H9 (cell line): ENCODE data around the gene OR4D10. TPM values are rescaled to one million over a fixed set of nuclear protein-coding genes. Genes with fewer than 3 reads are reported as not detected.

ENCODE experiments used
- DNase-seq: peaks from one replicate; pipeline ENCODE4 v3.0.0-alpha.2; 2017
- H2AFZ ChIP-seq: one replicate; pipeline ENCODE4 v1.6.1; 2013; ENCODE audit warnings: mild to moderate bottlenecking, low read length, control low read depth, moderate library complexity
- H2AK5ac ChIP-seq: 2 replicates; pipeline ENCODE4 v1.6.1; 2013; ENCODE audit warnings: low read length, control low read depth, mixed read lengths; ENCODE audit not compliant: insufficient read length
- H2BK120ac ChIP-seq: one replicate; pipeline ENCODE4 v1.6.1; 2013; ENCODE audit warnings: low read depth, mild to moderate bottlenecking, low read length, control low read depth, inconsistent platforms; ENCODE audit not compliant: poor library complexity, severe bottlenecking
- H2BK12ac ChIP-seq: 2 replicates; pipeline ENCODE4 v1.6.1; 2013; ENCODE audit warnings: low read length, control low read depth, mixed read lengths, low read depth; ENCODE audit not compliant: insufficient read length
- H2BK15ac ChIP-seq: 2 replicates; pipeline ENCODE4 v1.6.1; 2013; ENCODE audit warnings: low read depth, low read length, control low read depth
- H2BK20ac ChIP-seq: one replicate; pipeline ENCODE4 v1.6.1; 2013; ENCODE audit warnings: low read depth, mild to moderate bottlenecking, low read length, control low read depth, inconsistent platforms; ENCODE audit not compliant: poor library complexity, severe bottlenecking
- H2BK5ac ChIP-seq: 2 replicates; pipeline ENCODE4 v1.6.1; 2013; ENCODE audit warnings: low read length, control low read depth, mixed read lengths; ENCODE audit not compliant: insufficient read length
- H3K14ac ChIP-seq: 2 replicates; pipeline ENCODE4 v1.6.1; 2013; ENCODE audit warnings: low read length, control low read depth; ENCODE audit not compliant: insufficient read depth
- H3K18ac ChIP-seq: 2 replicates; pipeline ENCODE4 v1.6.1; 2013; ENCODE audit warnings: low read depth, mild to moderate bottlenecking, mixed read lengths, low read length, control low read depth; ENCODE audit not compliant: insufficient read length
- H3K23ac ChIP-seq: 2 replicates; pipeline ENCODE4 v1.6.1; 2013; ENCODE audit warnings: low read length, control low read depth, mixed read lengths, low read depth; ENCODE audit not compliant: insufficient read length
- H3K23me2 ChIP-seq: 2 replicates; pipeline ENCODE4 v1.6.1; 2013; ENCODE audit warnings: low read depth, mild to moderate bottlenecking, mixed read lengths, low read length, control low read depth; ENCODE audit not compliant: insufficient read length, poor library complexity, severe bottlenecking
- H3K27ac ChIP-seq: 2 replicates; pipeline ENCODE4 v1.5.1; 2013; ENCODE audit warnings: low read length, control low read depth, mixed read lengths, low read depth; ENCODE audit not compliant: insufficient read length
- H3K27me3 ChIP-seq: 2 replicates; pipeline ENCODE4 v1.6.1; 2013; ENCODE audit warnings: low read length, control low read depth, inconsistent platforms; ENCODE audit not compliant: insufficient read depth
- H3K4ac ChIP-seq: 2 replicates; pipeline ENCODE4 v1.6.1; 2013; ENCODE audit warnings: low read depth, mild to moderate bottlenecking, control low read depth, inconsistent platforms, low read length, moderate library complexity
- H3K4me1 ChIP-seq: 2 replicates; pipeline ENCODE4 v1.6.1; 2013; ENCODE audit warnings: low read length, control low read depth, inconsistent platforms; ENCODE audit not compliant: insufficient read depth
- H3K4me2 ChIP-seq: 2 replicates; pipeline ENCODE4 v1.6.1; 2013; ENCODE audit warnings: low read length, control low read depth, mixed read lengths; ENCODE audit not compliant: insufficient read length, insufficient read depth
- H3K56ac ChIP-seq: 2 replicates; pipeline ENCODE4 v1.6.1; 2013; ENCODE audit warnings: low read depth, mild to moderate bottlenecking, mixed read lengths, low read length, control low read depth; ENCODE audit not compliant: insufficient read length
- H3K79me1 ChIP-seq: 2 replicates; pipeline ENCODE4 v1.6.1; 2013; ENCODE audit warnings: low read depth, mild to moderate bottlenecking, moderate library complexity, low read length, control low read depth, inconsistent platforms; ENCODE audit not compliant: insufficient read depth, poor library complexity, severe bottlenecking
- H3K79me2 ChIP-seq: 2 replicates; pipeline ENCODE4 v1.6.1; 2013; ENCODE audit warnings: low read length, control low read depth, inconsistent platforms; ENCODE audit not compliant: insufficient read depth
- H3K9ac ChIP-seq: 2 replicates; pipeline ENCODE4 v1.6.1; 2013; ENCODE audit warnings: low read length, control low read depth, mixed read lengths; ENCODE audit not compliant: insufficient read length; ENCODE audit errors: extremely low read depth
- H3K9me3 ChIP-seq: one replicate; pipeline ENCODE4 v1.6.1; 2013; ENCODE audit warnings: low read depth, low read length, inconsistent platforms; ENCODE audit not compliant: control insufficient read depth
- H3T11ph ChIP-seq: one replicate; pipeline ENCODE4 v1.6.1; 2013; ENCODE audit warnings: mild to moderate bottlenecking, low read length, control low read depth, inconsistent platforms
- H4K20me1 ChIP-seq: one replicate; pipeline ENCODE4 v1.6.1; 2013; ENCODE audit not compliant: control insufficient read depth, insufficient read length, insufficient read depth
- H4K5ac ChIP-seq: 2 replicates; pipeline ENCODE4 v1.6.1; 2013; ENCODE audit warnings: low read depth, mild to moderate bottlenecking, mixed read lengths, low read length, control low read depth; ENCODE audit not compliant: insufficient read length
- H4K8ac ChIP-seq: replicated peaks from 2 replicates; pipeline ENCODE4 v1.6.1; 2013; ENCODE audit warnings: low read length, control low read depth, mixed read lengths, low read depth; ENCODE audit not compliant: insufficient read length
- H4K91ac ChIP-seq: 2 replicates; pipeline ENCODE4 v1.6.1; 2013; ENCODE audit warnings: low read depth, mild to moderate bottlenecking, moderate library complexity, mixed read lengths, low read length, control low read depth; ENCODE audit not compliant: insufficient read length
- H3K27ac Mint-ChIP-seq, 3 experiments: 2 replicates in 2 of 3; 3 replicates in 1 of 3; pipeline ENCODE4 v1.8.0; 2020 to 2021; ENCODE audit warnings: mixed read lengths in 3 of 3, mild to moderate bottlenecking in 1 of 3, moderate library complexity in 1 of 3
- H3K27me3 Mint-ChIP-seq: 2 replicates; pipeline ENCODE4 v1.8.0; 2021; ENCODE audit warnings: low read depth, mild to moderate bottlenecking, moderate library complexity, mixed read lengths
- H3K36me3 Mint-ChIP-seq, 3 experiments: 2 replicates in 2 of 3; 3 replicates in 1 of 3; pipeline ENCODE4 v1.8.0; 2020 to 2021; ENCODE audit warnings: low read depth in 3 of 3, mixed read lengths in 3 of 3; ENCODE audit not compliant: insufficient read depth in 1 of 3
- H3K4me1 Mint-ChIP-seq, 2 experiments: 2 replicates each; pipeline ENCODE4 v1.8.0; 2020; ENCODE audit warnings: mixed read lengths in 2 of 2
- H3K4me3 Mint-ChIP-seq, 2 experiments: 2 replicates in 1 of 2; 3 replicates in 1 of 2; pipeline ENCODE4 v1.8.0; 2020 to 2021; ENCODE audit warnings: mild to moderate bottlenecking in 2 of 2, mixed read lengths in 2 of 2, moderate library complexity in 1 of 2
- H3K9me3 Mint-ChIP-seq, 2 experiments: 2 replicates in 1 of 2; 3 replicates in 1 of 2; pipeline ENCODE4 v1.8.0; 2020; ENCODE audit warnings: mild to moderate bottlenecking in 2 of 2, mixed read lengths in 2 of 2, moderate library complexity in 1 of 2
- CTCF ChIP-seq: fragments of 200-600 bp; sonication (generic); conservative IDR thresholded peaks from 3 replicates; pipeline ENCODE4 v1.8.0; 2021; ENCODE audit warnings: antibody characterized with exemption, mild to moderate bottlenecking
- WGBS: extraction: QIAGEN DNeasy Blood & Tissue Kit; methylation state at CpG from one replicate; pipeline ENCODE4 v1.1.7; 2013; ENCODE audit warnings: missing lambda C conversion rate, low lambda C conversion rate, mixed read lengths; ENCODE audit not compliant: insufficient read length; ENCODE audit errors: extremely low coverage; 5-methylcytosine and 5-hydroxymethylcytosine counted together
- total RNA-seq: library from RNA; stranded (reverse); gene quantifications from 2 replicates; pipeline ENCODE4 v1.2.1, GENCODE V29; 2021

OR4D10 gene
- total RNA-seq, 1 experiment from 2014 or later, result not detected

- H3K27ac Mint-ChIP-seq, result peak within 1 kb of the TSS; percentile 93 to 95 (median 95)
- Histone ChIP-seq H3K27ac (peak within 1 kb of the TSS; percentile 20), H3K4me2 (peak within 1 kb of the TSS; percentile 28)
Observed at GRCh38 chr11:59426361-59427067, 46.6 kb upstream of the OR4D10 start, which contains the start of gene OR5A2. Gene OR5A2 (minus strand): TSS chr11:59426413. CDS start chr11:59422953, 3,460 bp downstream.

More at GRCh38 chr11:59426361-59427067, 46.6 kb upstream of the OR4D10 start, which contains the start of gene OR5A2:
- no peaks in the 10 kb centered on the region for H3K23me2 ChIP-seq
- no CpG with 5 or more reads among the region's 5 CpGs for WGBS
- H3K4ac ChIP-seq, result no peak within 1 kb of the TSS
- H2AK5ac ChIP-seq, result no peak within 1 kb of the TSS
- H4K91ac ChIP-seq, result no peak within 1 kb of the TSS
- H4K20me1 ChIP-seq, result no peaks in the 10 kb centered on the region
- H3K79me2 ChIP-seq, result no peaks in the 10 kb centered on the region
- H3K79me1 ChIP-seq, result no peaks in the 10 kb centered on the region
- H2BK12ac ChIP-seq, result no peak within 1 kb of the TSS
- no peaks in the 10 kb centered on the region; a peak in 3 of 5 replicates for H3K9me3 Mint-ChIP-seq
- H3K9me3 ChIP-seq, result no peaks in the 10 kb centered on the region
- no peak within 1 kb of the TSS for H2BK120ac ChIP-seq
- H3K56ac ChIP-seq, result no peak within 1 kb of the TSS
- TF ChIP-seq CTCF, result no peak
- no peak within 1 kb of the TSS for H2BK15ac ChIP-seq
- no peak within 1 kb of the TSS for H3K23ac ChIP-seq
- H4K8ac ChIP-seq, result no peak within 1 kb of the TSS
- H3T11ph ChIP-seq, result no peak within 1 kb of the TSS
- peak within 1 kb of the TSS; percentile 11 for H2AFZ ChIP-seq
- H4K5ac ChIP-seq, result no peak within 1 kb of the TSS
- no peaks in the 10 kb centered on the region for H3K36me3 Mint-ChIP-seq
- peaks cover 5% of the 10 kb centered on the region; the same call in 1 of the 2 replicates for H3K4me1 ChIP-seq
- peaks cover 26 to 28% of the 10 kb centered on the region in 2 experiments for H3K4me1 Mint-ChIP-seq
- DNase-seq, result peak; percentile 38
- no peaks in the 10 kb centered on the region for H3K27me3 ChIP-seq
- H3K9ac ChIP-seq, result no peak within 1 kb of the TSS
- H2BK5ac ChIP-seq, result peak within 1 kb of the TSS; percentile 29
- no peak within 1 kb of the TSS for H3K14ac ChIP-seq
- H3K27me3 Mint-ChIP-seq, result no peaks in the 10 kb centered on the region
- H2BK20ac ChIP-seq, result no peak within 1 kb of the TSS
- peak within 1 kb of the TSS; percentile 12 to 61; a peak in 4 of 5 replicates for H3K4me3 Mint-ChIP-seq
- no peak within 1 kb of the TSS for H3K18ac ChIP-seq
